UCSD-AML1 (cell line): Measurements from ENCODE around the gene GGTLC3.
"Not testable (repeated sequence)": the region's sequence is repeated elsewhere in the genome, so short reads cannot be mapped to it uniquely, and the experiment has no call there.

Experiments used
- DNase-seq: peaks from one replicate; lab custom pipeline; 2025; ENCODE audit not compliant: unreplicated experiment; lab: John Stamatoyannopoulos, UW

GGTLC3 gene

GRCh38 chr22:18518061-18518460 lies at the start of gene GGTLC3:
TSS of gene GGTLC3 (minus strand) at chr22:18518161. CDS start at chr22:18517897, 264 bp downstream.
- DNase-seq: not testable (repeated sequence)

- not testable (repeated sequence) for DNase-seq
Measured at GRCh38 chr22:18560099-18560974, 42.4 kb upstream of the GGTLC3 start.

- not testable (repeated sequence) for DNase-seq
Measured at GRCh38 chr22:18558939-18559338, 41.0 kb upstream of the GGTLC3 start.

DNA sequence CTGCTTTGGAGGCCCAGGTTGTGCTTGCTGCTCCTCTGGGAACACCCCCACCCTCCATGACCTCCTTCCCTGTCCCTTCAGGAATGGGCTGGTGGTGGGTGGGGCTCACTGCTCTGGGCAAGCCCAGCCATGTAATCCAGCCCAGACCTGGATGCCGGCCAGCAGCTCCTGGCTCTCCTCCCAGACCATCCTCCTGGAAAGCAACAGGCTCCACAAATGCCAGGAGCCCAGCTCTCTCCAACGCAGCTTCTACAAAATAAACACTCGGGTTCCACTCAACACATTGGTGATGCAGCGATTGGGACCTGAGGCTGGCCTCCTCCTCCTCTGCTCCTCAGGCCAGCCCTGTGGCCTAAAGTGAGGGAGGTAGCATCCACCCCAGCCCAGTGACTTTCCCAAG lies 40.6 kb upstream of the GGTLC3 start:
- DNase-seq: not testable (repeated sequence)

- DNase-seq: not testable (repeated sequence)
Measured at GRCh38 chr22:18554280-18555256, 36.6 kb upstream of the GGTLC3 start.

DNA sequence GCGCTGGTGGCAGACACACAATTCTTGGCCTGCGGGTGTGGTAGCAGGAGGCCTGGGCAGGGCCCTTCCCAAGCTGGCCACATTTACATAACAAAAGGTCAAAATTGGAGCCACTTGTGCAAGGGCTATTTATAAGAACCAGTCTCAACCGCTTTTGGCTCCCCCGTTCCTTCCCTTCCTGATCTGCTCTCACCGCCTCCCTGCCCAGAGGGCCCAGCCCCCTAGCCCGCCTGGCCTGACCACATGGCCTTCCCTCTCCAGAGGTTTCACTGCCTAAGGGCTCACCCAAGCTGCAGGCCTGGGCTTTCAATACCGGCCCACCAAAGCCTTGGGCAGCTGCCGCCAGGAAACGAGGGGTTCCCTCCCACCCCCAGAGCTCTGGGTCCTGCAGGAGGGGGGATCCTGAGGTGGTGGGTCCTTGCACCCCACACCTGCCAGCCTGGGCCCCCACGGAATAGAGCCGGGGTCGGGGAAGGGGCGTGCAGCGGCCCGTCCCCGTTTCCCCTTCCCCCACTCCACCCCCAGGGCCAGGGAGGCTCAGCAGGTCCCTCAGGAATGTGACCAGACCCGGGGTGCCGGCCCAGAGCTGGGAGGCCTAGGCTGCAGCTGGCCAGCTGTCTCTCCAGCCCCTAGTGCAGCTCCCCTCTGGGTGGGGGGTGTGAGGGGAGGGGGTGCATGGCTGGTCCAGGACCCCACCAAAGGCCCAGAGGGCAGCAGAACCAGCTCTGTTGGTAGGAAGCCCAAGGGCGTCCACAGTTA lies 35.1 kb upstream of the GGTLC3 start:
- not testable (repeated sequence) for DNase-seq

GRCh38 chr22:18551046-18551445 lies 33.1 kb upstream of the GGTLC3 start:
- DNase-seq: not testable (repeated sequence)

- DNase-seq: not testable (repeated sequence)
Measured at GRCh38 chr22:18549458-18550179, 31.7 kb upstream of the GGTLC3 start.

DNA sequence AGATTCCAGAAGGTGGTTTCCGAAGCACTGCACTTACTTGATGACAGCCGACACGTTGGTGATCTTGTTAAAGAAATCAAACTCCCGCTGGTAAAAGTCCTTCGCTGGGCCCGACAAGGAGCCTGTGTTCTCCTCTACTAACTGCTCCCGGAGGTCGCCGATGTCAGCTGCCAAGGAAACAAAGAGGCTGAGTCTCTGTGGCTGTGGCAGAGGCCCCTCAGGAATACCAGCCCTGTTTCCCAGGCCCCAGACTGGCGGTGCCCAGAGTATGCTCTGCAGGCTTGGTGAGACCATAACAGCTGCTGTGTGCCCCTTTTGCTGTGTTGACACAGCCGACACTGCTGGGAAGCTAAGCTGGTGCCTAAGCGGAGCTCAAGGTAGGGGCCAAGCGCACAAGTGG lies 26.7 kb upstream of the GGTLC3 start:
- not testable (repeated sequence) for DNase-seq

DNA sequence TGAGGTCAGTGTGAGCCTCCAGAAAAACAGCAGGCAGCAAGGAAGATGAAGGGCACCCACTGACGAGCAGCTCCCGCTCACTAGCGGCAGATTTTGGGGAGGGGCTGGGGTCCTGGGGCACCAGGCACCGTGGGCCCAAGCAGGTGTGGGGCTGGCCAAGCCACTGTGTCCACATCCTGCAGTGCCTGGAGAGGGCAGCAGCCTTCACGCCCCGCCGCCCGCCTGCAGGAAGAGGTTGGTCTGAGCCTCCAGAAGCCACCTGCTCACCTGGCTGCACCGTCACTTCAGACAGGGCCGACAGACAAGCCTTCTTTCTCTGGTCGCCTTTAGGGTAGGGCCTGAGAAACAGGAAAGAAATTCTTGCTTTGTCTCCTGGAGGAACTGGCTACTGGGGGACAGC lies 25.4 kb upstream of the GGTLC3 start:
- DNase-seq: not testable (repeated sequence)

DNA sequence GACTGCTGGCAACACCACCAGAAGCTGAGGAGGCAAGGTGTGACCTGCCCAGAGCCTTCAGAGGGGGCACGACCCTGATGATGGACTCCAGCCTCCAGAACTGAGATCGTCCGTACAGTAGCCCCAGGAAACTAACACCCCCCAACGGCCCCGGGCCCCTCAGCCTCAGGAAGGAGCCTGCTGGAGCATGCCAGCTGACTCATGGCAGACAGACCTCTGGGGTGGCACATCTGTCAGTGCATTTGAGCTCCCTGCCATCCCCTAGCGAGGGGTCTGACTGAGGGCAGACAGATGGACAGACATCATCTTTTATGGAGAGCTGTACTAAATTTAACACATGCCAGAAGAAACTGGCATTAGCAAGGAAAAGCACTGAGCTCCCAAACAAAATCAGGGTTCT lies 22.0 kb upstream of the GGTLC3 start:
- DNase-seq: not testable (repeated sequence)

DNA sequence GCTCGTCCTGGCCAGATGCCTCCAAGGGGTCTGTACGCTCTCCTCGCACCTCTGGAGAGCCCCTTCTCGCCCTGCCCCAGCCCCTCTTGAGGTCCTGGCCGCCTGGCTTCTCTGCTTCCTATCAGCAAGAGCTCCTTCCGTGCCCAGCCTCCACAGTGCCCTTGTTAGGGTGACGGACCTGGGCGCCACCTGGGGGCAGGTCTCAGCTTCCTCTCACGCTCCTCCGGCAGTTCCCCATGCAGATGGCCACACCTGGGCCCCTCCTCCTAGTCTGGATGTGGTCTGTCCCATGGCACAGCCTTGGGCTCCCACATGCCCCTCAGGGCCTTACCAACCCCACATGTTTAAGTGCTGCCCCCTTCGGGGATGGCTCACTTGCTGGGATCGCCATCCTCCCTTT lies 16.4 kb upstream of the GGTLC3 start:
- not testable (repeated sequence) for DNase-seq

DNA sequence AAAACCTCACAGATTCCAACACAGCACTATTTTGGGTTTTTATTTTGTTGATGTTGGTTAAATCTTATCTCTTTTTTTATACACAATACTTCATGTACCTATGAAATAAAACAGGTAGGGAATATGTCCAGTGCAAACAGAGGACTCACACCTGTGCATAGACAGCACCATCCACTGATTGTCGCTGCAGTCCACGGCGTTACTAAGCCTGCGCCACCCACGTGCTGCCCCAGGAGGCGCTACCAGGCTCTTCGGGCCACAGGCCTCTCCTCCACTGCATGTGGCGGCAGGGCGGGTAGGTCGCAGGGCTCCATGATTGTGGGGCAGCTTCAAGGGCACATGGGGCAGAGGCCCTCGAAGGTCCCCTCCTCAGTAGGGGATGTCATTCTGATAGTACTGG lies 15.7 kb upstream of the GGTLC3 start:
- DNase-seq: not testable (repeated sequence)

DNA sequence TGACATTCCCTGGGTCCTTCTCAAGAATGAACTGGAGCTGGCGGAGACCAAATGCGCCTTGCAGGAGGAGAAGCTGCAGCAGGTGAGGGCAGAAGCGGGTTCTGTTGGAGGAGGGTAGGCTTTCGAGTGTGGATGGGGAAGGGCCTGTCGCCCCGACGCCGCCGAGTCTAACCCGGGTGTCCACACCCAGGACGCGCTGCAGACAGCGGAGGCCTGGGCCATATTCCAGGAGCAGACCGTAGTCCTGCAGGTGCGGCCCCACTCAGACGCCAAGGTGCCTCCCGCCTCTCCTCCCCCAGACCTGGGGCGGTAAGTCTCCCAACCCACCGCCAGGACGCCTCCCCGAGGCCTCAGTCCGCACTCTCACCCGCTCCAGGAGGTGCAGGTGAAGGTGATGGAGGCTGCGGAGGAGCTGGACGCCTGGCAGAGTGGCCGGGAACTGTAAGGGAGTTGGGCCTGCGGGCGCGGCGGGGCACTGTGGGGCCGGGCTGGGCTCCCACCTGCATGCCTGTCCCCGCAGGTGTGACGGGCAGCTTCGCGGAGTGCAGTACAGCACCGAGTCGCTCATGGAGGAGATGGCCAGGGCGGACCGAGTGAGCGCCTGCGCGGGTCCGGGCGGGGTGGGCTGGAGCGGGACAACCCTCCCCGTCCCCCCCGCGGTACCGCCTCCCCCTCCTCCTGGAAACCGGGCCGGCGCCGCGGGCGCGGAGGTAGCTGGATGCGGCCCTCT lies 11.6 kb upstream of the GGTLC3 start:
- DNase-seq: not testable (repeated sequence)

- DNase-seq: not testable (repeated sequence)
Measured at GRCh38 chr22:18528597-18529415, 10.8 kb upstream of the GGTLC3 start.

- DNase-seq: not testable (repeated sequence)
Measured at GRCh38 chr22:18527752-18528596, 10.0 kb upstream of the GGTLC3 start, which contains the start of gene TMEM191B. TSS of gene TMEM191B (plus strand) at chr22:18527802. CDS start at chr22:18527981, 179 bp downstream.

DNA sequence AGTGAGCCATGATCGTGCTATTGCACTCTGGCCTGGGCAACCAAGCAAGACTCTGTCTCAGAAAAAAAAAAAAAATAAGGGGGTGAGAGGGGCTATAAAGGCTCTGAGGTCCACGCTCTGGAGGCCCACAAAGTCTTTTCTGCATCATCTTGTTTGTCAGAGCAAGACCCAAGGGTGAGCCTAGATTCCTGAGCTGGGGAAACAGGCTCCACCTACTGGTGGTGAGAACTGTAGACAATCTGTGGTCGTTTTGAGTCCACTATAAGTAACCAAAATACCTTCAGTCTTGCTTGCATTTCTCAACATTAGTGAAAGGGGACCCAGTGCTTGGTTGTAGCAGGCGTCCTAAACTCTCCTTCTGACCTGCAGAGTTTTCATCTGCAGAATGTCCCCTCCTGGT lies 5.4 kb upstream of the GGTLC3 start:
- DNase-seq: not testable (repeated sequence)
